H1 (cell line): ENCODE data around the gene HSF5. TPM values are rescaled to one million over a fixed set of nuclear protein-coding genes. Genes with fewer than 3 reads are reported as not detected.

ENCODE experiments used
- BACH1 ChIP-seq: IDR thresholded peaks from 2 replicates; pipeline ENCODE4 v1.6.1; 2012; ENCODE audit warnings: low read length, improper control_type of control experiment
- CEBPB ChIP-seq: IDR thresholded peaks from 2 replicates; pipeline ENCODE4 v1.6.1; 2012; ENCODE audit warnings: low read depth, low read length
- EP300 ChIP-seq, 2 experiments: IDR thresholded peaks; 1 replicate in 1 of 2; 2 replicates in 1 of 2; pipeline ENCODE4 v1.6.1; 2011 to 2012; ENCODE audit warnings: low read depth in 2 of 2, low read length in 2 of 2, mild to moderate bottlenecking in 2 of 2, borderline replicate concordance in 1 of 2, inconsistent platforms in 1 of 2, moderate library complexity in 1 of 2
- RXRA ChIP-seq: IDR thresholded peaks from 2 replicates; pipeline ENCODE4 v1.6.1; 2011; ENCODE audit warnings: low read depth, mild to moderate bottlenecking, low read length, moderate library complexity; ENCODE audit not compliant: insufficient read depth
- SAP30 ChIP-seq: fragments of 300-600 bp; sonication (generic); IDR thresholded peaks from 2 replicates; pipeline ENCODE4 v1.7.1; 2012; ENCODE audit warnings: low read length, moderate library complexity, mild to moderate bottlenecking, inconsistent platforms; ENCODE audit not compliant: insufficient read depth, insufficient replicate concordance
- TEAD4 ChIP-seq: IDR thresholded peaks from 2 replicates; pipeline ENCODE4 v1.6.1; 2012; ENCODE audit warnings: low read depth, low read length, inconsistent platforms, mixed read lengths
- polyA plus RNA-seq, 7 experiments: library from polyadenylated mRNA; depleted of rRNA in 3 of 7; stranded (reverse) in 5 of 7; unstranded in 2 of 7; fragments of >200 nt in 5 of 7; fragments of 200-250 nt in 2 of 7; gene quantifications; 1 replicate in 5 of 7; 2 replicates in 1 of 7; 4 replicates in 1 of 7; pipeline versions ENCODE4 v1.2.1 to v1.2.3, GENCODE V29; 2011 to 2013; ENCODE audit warnings: missing spikeins in 2 of 7, mixed read lengths in 2 of 7
- total RNA-seq: library from RNA; stranded (reverse); fragmentation: NEBNext Ultra II Directional; extraction: Animal tissue kit (Norgen Biotek cat#: 25700); gene quantifications from 2 replicates; pipeline ENCODE4 v1.2.1, GENCODE V29; 2021

The HSF5 gene
- total and polyA plus RNA-seq, 2 of the 8 experiments (the other 6 are each of a cell fraction or from before 2014, with no cell fraction given), result not detected

DNA sequence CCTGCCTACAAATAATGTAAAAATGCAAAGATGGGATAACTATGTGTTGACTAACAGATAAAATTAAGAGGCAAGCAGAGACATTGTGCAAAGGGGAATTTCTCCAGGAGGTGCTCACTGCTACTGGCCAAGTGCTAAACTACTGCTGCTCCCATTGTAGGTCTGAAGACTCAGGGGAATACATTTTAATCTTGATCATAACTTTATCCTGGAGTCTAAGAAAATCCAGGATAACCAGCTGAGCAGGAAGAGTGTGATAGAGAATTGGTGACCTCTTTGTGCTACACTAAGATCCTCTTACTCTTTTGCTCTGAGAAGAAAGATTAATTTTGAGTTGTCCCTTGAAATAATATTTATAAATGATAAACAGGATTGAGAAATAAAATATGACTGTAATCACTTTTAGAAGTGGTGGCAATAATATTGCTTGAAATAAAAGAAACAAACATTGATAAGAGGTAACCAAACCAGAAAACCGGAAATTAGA is 76.8 kb downstream of the HSF5 start (continued):
- TF ChIP-seq BACH1, result no peak
- no peak for TF ChIP-seq SAP30
- TF ChIP-seq RXRA, result no peak
- TF ChIP-seq EP300 (IDR thresholded peaks at IDR 0.05; ENCODE audit: borderline replicate concordance in 1 of 2, low read depth in 2 of 2, low read length in 2 of 2), result no peak
- no peak for TF ChIP-seq TEAD4
- TF ChIP-seq CEBPB, result no peak
